Suprapubic skin (tissue), 4 donors: ENCODE measurements around the gene GOLT1A. TPM values are rescaled to one million over a fixed set of nuclear protein-coding genes. Genes with fewer than 3 reads are reported as not detected.

Experiments
- DNase-seq, 2 donors: peaks; one replicate each; pipeline ENCODE4 v3.0.0-alpha.2; 2019; ENCODE audit warnings: low spot score in 2 of 2
- H3K27ac ChIP-seq: fragments of 200-600 bp; sonication (generic); one replicate; pipeline ENCODE4 v1.5.1; 2019
- H3K27me3 ChIP-seq: fragments of 200-600 bp; sonication (generic); one replicate; pipeline ENCODE4 v1.5.1; 2019
- H3K36me3 ChIP-seq: fragments of 200-600 bp; sonication (generic); one replicate; pipeline ENCODE4 v1.5.1; 2019
- H3K4me1 ChIP-seq: fragments of 200-600 bp; sonication (generic); one replicate; pipeline ENCODE4 v1.5.1; 2019
- H3K4me3 ChIP-seq: fragments of 200-600 bp; sonication (generic); one replicate; pipeline ENCODE4 v1.5.1; 2019; ENCODE audit warnings: mild to moderate bottlenecking
- H3K9me3 ChIP-seq: fragments of 200-600 bp; sonication (generic); one replicate; pipeline ENCODE4 v1.5.1; 2019
- EP300 ChIP-seq: sonication (generic); formaldehyde crosslinking; IDR thresholded peaks from one replicate; pipeline ENCODE4 v1.6.1; 2017; ENCODE audit warnings: antibody characterized with exemption
- POLR2A ChIP-seq, 2 donors: fragments of 450-650 bp; IDR thresholded peaks; one replicate each; pipeline ENCODE4 v1.6.1; 2017; ENCODE audit warnings: antibody characterized with exemption in 2 of 2, mild to moderate bottlenecking in 2 of 2, moderate library complexity in 2 of 2
- POLR2AphosphoS5 ChIP-seq, 3 donors: sonication (generic); formaldehyde crosslinking; IDR thresholded peaks; one replicate each; pipeline ENCODE4 v1.6.1; 2017; ENCODE audit warnings: antibody characterized with exemption in 3 of 3
- WGBS: methylation state at CpG from one replicate; pipeline ENCODE4 v1.1.5; 2018; 5-methylcytosine and 5-hydroxymethylcytosine counted together
- total RNA-seq, 4 donors: library from RNA; depleted of rRNA; stranded (reverse); fragments of >200 nt; gene quantifications; one replicate each; pipeline ENCODE4 v1.1.0, GENCODE V29; 2016
- TF ChIP-seq, protein P1 (sequence below), 2 donors: fragments of 200-600 bp in 1 of 2; fragments of 450-650 bp in 1 of 2; sonication (generic) in 1 of 2; IDR thresholded peaks; one replicate each; pipeline ENCODE4 v1.5.1; 2016 to 2019; ENCODE audit warnings: antibody characterized with exemption in 2 of 2, mild to moderate bottlenecking in 1 of 2, moderate library complexity in 1 of 2

GOLT1A gene
- total RNA-seq, 4 donors from 2014 or later = not detected

DNA sequence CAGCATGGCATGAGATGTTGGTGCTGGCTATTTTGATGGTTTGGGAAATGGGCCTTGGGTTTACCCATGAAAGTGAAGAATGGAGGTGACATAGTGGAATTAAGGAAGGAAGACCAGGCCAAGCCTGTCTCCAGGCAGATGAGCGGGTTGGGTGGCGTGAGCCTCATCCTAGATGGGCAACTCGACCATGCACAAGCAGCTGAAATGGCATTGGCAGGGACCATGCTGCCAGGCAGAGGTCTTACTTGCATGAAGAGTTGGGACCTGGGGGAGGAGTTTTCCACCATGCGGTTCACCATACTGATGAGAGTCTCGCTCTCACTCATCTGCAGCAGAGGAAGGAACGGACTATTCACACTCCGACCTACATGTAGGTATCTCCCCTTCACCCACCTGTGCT is 37.5 kb upstream of the GOLT1A start:
- TF ChIP-seq POLR2A (IDR thresholded peaks at IDR 0.05) (no peak), EP300 (no peak), POLR2AphosphoS5 (IDR thresholded peaks at IDR 0.05) (no peak)
- Histone ChIP-seq H3K27ac (no peak overlapping the region), H3K9me3 (no peaks in the 10 kb centered on the region), H3K4me1 (peaks cover 16% of the 10 kb centered on the region), H3K27me3 (no peaks in the 10 kb centered on the region), H3K4me3 (no peak overlapping the region), H3K36me3 (peaks cover 6% of the 10 kb centered on the region)
- 93% methylated on average over 7 of the region's 7 CpGs for WGBS
- no peak for DNase-seq

DNA sequence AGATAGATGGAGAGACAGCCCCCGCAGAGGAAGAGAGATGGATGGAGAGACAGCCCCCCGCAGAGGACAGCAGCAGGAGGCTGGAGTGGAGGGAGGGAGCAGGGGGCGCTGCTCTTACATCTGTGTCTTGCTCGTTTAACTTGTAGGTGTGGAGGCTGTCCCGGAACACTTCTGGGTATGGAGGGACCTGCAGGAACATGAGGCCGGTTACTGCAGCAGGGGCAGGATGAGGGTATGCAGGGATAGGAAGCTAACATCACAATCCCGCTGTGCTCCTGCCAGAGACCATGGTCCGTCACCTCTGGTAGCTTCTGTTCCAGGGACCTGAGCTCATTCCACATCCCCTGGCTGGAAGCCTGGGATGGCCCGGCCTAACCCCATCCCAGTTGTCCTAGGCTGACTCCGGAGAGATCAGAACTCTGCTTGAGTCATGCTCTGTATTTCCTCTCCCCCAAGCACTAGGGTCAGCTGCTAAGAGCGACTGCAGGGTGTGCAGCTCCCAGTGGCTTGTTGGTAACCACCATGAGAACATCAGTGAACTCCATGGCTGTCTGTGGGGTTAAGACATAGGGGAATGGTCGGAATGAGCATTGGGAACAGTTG is 36.7 kb upstream of the GOLT1A start:
- no peak overlapping the region for H3K4me3 ChIP-seq
- peaks cover 16% of the 10 kb centered on the region for H3K4me1 ChIP-seq
- peak in 1 of 2 donors; percentile 40 for DNase-seq
- no peaks in the 10 kb centered on the region for H3K9me3 ChIP-seq
- TF ChIP-seq POLR2AphosphoS5 (IDR thresholded peaks at IDR 0.05) = no peak
- no peak for TF ChIP-seq POLR2A (IDR thresholded peaks at IDR 0.05)
- H3K36me3 ChIP-seq = peaks cover 6% of the 10 kb centered on the region
- no peaks in the 10 kb centered on the region for H3K27me3 ChIP-seq
- 90% methylated on average over 8 of the region's 12 CpGs for WGBS
- no peak overlapping the region for H3K27ac ChIP-seq

- H3K4me3 ChIP-seq = no peak overlapping the region
- H3K36me3 ChIP-seq = peaks cover 6% of the 10 kb centered on the region
- peak in 1 of 2 donors; percentile 28 for DNase-seq
- peaks cover 10% of the 10 kb centered on the region for H3K4me1 ChIP-seq
- 79% methylated on average over 7 of the region's 7 CpGs for WGBS
- H3K27ac ChIP-seq = no peak overlapping the region
- TF ChIP-seq, protein P1, sequence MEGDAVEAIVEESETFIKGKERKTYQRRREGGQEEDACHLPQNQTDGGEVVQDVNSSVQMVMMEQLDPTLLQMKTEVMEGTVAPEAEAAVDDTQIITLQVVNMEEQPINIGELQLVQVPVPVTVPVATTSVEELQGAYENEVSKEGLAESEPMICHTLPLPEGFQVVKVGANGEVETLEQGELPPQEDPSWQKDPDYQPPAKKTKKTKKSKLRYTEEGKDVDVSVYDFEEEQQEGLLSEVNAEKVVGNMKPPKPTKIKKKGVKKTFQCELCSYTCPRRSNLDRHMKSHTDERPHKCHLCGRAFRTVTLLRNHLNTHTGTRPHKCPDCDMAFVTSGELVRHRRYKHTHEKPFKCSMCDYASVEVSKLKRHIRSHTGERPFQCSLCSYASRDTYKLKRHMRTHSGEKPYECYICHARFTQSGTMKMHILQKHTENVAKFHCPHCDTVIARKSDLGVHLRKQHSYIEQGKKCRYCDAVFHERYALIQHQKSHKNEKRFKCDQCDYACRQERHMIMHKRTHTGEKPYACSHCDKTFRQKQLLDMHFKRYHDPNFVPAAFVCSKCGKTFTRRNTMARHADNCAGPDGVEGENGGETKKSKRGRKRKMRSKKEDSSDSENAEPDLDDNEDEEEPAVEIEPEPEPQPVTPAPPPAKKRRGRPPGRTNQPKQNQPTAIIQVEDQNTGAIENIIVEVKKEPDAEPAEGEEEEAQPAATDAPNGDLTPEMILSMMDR (IDR thresholded peaks at IDR 0.05) = no peak
- TF ChIP-seq EP300 (no peak), POLR2A (IDR thresholded peaks at IDR 0.05) (no peak), POLR2AphosphoS5 (IDR thresholded peaks at IDR 0.05) (no peak)
- no peaks in the 10 kb centered on the region for H3K9me3 ChIP-seq
- H3K27me3 ChIP-seq = no peaks in the 10 kb centered on the region
Observed at GRCh38 chr1:204249736-204250427, 36.1 kb upstream of the GOLT1A start.

GRCh38 chr1:204248954-204249353 is 35.2 kb upstream of the GOLT1A start:
- H3K27ac ChIP-seq = no peak overlapping the region
- peak in 1 of 2 donors; percentile 38 for DNase-seq
- peaks cover 6% of the 10 kb centered on the region for H3K36me3 ChIP-seq
- no peaks in the 10 kb centered on the region for H3K9me3 ChIP-seq
- peaks cover 2% of the 10 kb centered on the region for H3K4me1 ChIP-seq
- no peaks in the 10 kb centered on the region for H3K27me3 ChIP-seq
- WGBS = 100% methylated on average over 3 of the region's 3 CpGs
- no peak for TF ChIP-seq POLR2A (IDR thresholded peaks at IDR 0.05)
- no peak for TF ChIP-seq POLR2AphosphoS5 (IDR thresholded peaks at IDR 0.05)
- TF ChIP-seq EP300 = no peak
- TF ChIP-seq, protein P1 (IDR thresholded peaks at IDR 0.05) = no peak
- H3K4me3 ChIP-seq = no peak overlapping the region

DNA sequence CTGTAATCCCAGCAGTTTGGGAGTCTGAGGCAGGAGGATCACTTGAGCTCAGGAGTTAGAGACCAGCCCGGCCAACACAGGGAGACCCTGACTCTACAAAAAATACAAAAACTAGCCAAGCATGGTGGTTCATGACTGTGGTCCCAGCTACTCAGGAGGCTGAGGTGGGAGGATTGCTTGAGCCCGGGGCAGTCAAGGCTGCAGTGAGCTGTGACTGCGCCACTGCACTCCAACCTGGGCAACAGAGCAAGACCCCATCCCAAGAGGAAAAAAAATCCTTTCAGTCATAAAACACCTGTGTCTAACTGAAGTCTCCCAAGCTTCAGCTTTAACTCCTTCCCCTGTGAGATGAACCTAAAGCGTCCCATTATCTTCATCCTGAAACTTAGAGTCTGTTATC is 33.1 kb upstream of the GOLT1A start:
- TF ChIP-seq POLR2AphosphoS5 (IDR thresholded peaks at IDR 0.05) (no peak), POLR2A (IDR thresholded peaks at IDR 0.05) (no peak), EP300 (no peak)
- TF ChIP-seq, protein P1 (IDR thresholded peaks at IDR 0.05) = no peak
- Histone ChIP-seq H3K4me3 (no peak overlapping the region), H3K9me3 (no peaks in the 10 kb centered on the region), H3K36me3 (peaks cover 6% of the 10 kb centered on the region), H3K4me1 (no peaks in the 10 kb centered on the region), H3K27me3 (no peaks in the 10 kb centered on the region), H3K27ac (no peak overlapping the region)
- no peak for DNase-seq
- WGBS = 96% methylated on average over 4 of the region's 4 CpGs

- TF ChIP-seq EP300 (no peak), POLR2AphosphoS5 (IDR thresholded peaks at IDR 0.05) (no peak), POLR2A (IDR thresholded peaks at IDR 0.05) (no peak)
- TF ChIP-seq, protein P1 (IDR thresholded peaks at IDR 0.05) = no peak
Observed at GRCh38 chr1:204242920-204243319, 29.1 kb upstream of the GOLT1A start.

More at GRCh38 chr1:204242920-204243319, 29.1 kb upstream of the GOLT1A start:
- Histone ChIP-seq H3K4me3 (no peak overlapping the region), H3K4me1 (no peaks in the 10 kb centered on the region), H3K27ac (no peak overlapping the region), H3K9me3 (no peaks in the 10 kb centered on the region), H3K27me3 (no peaks in the 10 kb centered on the region), H3K36me3 (peaks cover 13% of the 10 kb centered on the region)
- no peak for DNase-seq
- WGBS = 95% methylated on average over 10 of the region's 10 CpGs
